H9 (cell line): ENCODE data around the gene NAPA. TPM values are rescaled to one million over a fixed set of nuclear protein-coding genes. Genes with fewer than 3 reads are reported as not detected.

ENCODE experiments used
- DNase-seq: peaks from one replicate; pipeline ENCODE4 v3.0.0-alpha.2; 2017
- H2AFZ ChIP-seq: one replicate; pipeline ENCODE4 v1.6.1; 2013; ENCODE audit warnings: mild to moderate bottlenecking, low read length, control low read depth, moderate library complexity
- H2AK5ac ChIP-seq: 2 replicates; pipeline ENCODE4 v1.6.1; 2013; ENCODE audit warnings: low read length, control low read depth, mixed read lengths; ENCODE audit not compliant: insufficient read length
- H2BK120ac ChIP-seq: one replicate; pipeline ENCODE4 v1.6.1; 2013; ENCODE audit warnings: low read depth, mild to moderate bottlenecking, low read length, control low read depth, inconsistent platforms; ENCODE audit not compliant: poor library complexity, severe bottlenecking
- H2BK12ac ChIP-seq: 2 replicates; pipeline ENCODE4 v1.6.1; 2013; ENCODE audit warnings: low read length, control low read depth, mixed read lengths, low read depth; ENCODE audit not compliant: insufficient read length
- H2BK15ac ChIP-seq: 2 replicates; pipeline ENCODE4 v1.6.1; 2013; ENCODE audit warnings: low read depth, low read length, control low read depth
- H2BK20ac ChIP-seq: one replicate; pipeline ENCODE4 v1.6.1; 2013; ENCODE audit warnings: low read depth, mild to moderate bottlenecking, low read length, control low read depth, inconsistent platforms; ENCODE audit not compliant: poor library complexity, severe bottlenecking
- H2BK5ac ChIP-seq: 2 replicates; pipeline ENCODE4 v1.6.1; 2013; ENCODE audit warnings: low read length, control low read depth, mixed read lengths; ENCODE audit not compliant: insufficient read length
- H3K14ac ChIP-seq: 2 replicates; pipeline ENCODE4 v1.6.1; 2013; ENCODE audit warnings: low read length, control low read depth; ENCODE audit not compliant: insufficient read depth
- H3K18ac ChIP-seq: 2 replicates; pipeline ENCODE4 v1.6.1; 2013; ENCODE audit warnings: low read depth, mild to moderate bottlenecking, mixed read lengths, low read length, control low read depth; ENCODE audit not compliant: insufficient read length
- H3K23ac ChIP-seq: 2 replicates; pipeline ENCODE4 v1.6.1; 2013; ENCODE audit warnings: low read length, control low read depth, mixed read lengths, low read depth; ENCODE audit not compliant: insufficient read length
- H3K23me2 ChIP-seq: 2 replicates; pipeline ENCODE4 v1.6.1; 2013; ENCODE audit warnings: low read depth, mild to moderate bottlenecking, mixed read lengths, low read length, control low read depth; ENCODE audit not compliant: insufficient read length, poor library complexity, severe bottlenecking
- H3K27ac ChIP-seq: 2 replicates; pipeline ENCODE4 v1.5.1; 2013; ENCODE audit warnings: low read length, control low read depth, mixed read lengths, low read depth; ENCODE audit not compliant: insufficient read length
- H3K27me3 ChIP-seq: 2 replicates; pipeline ENCODE4 v1.6.1; 2013; ENCODE audit warnings: low read length, control low read depth, inconsistent platforms; ENCODE audit not compliant: insufficient read depth
- H3K4ac ChIP-seq: 2 replicates; pipeline ENCODE4 v1.6.1; 2013; ENCODE audit warnings: low read depth, mild to moderate bottlenecking, control low read depth, inconsistent platforms, low read length, moderate library complexity
- H3K4me1 ChIP-seq: 2 replicates; pipeline ENCODE4 v1.6.1; 2013; ENCODE audit warnings: low read length, control low read depth, inconsistent platforms; ENCODE audit not compliant: insufficient read depth
- H3K4me2 ChIP-seq: 2 replicates; pipeline ENCODE4 v1.6.1; 2013; ENCODE audit warnings: low read length, control low read depth, mixed read lengths; ENCODE audit not compliant: insufficient read length, insufficient read depth
- H3K56ac ChIP-seq: 2 replicates; pipeline ENCODE4 v1.6.1; 2013; ENCODE audit warnings: low read depth, mild to moderate bottlenecking, mixed read lengths, low read length, control low read depth; ENCODE audit not compliant: insufficient read length
- H3K79me1 ChIP-seq: 2 replicates; pipeline ENCODE4 v1.6.1; 2013; ENCODE audit warnings: low read depth, mild to moderate bottlenecking, moderate library complexity, low read length, control low read depth, inconsistent platforms; ENCODE audit not compliant: insufficient read depth, poor library complexity, severe bottlenecking
- H3K79me2 ChIP-seq: 2 replicates; pipeline ENCODE4 v1.6.1; 2013; ENCODE audit warnings: low read length, control low read depth, inconsistent platforms; ENCODE audit not compliant: insufficient read depth
- H3K9ac ChIP-seq: 2 replicates; pipeline ENCODE4 v1.6.1; 2013; ENCODE audit warnings: low read length, control low read depth, mixed read lengths; ENCODE audit not compliant: insufficient read length; ENCODE audit errors: extremely low read depth
- H3K9me3 ChIP-seq: one replicate; pipeline ENCODE4 v1.6.1; 2013; ENCODE audit warnings: low read depth, low read length, inconsistent platforms; ENCODE audit not compliant: control insufficient read depth
- H3T11ph ChIP-seq: one replicate; pipeline ENCODE4 v1.6.1; 2013; ENCODE audit warnings: mild to moderate bottlenecking, low read length, control low read depth, inconsistent platforms
- H4K20me1 ChIP-seq: one replicate; pipeline ENCODE4 v1.6.1; 2013; ENCODE audit not compliant: control insufficient read depth, insufficient read length, insufficient read depth
- H4K5ac ChIP-seq: 2 replicates; pipeline ENCODE4 v1.6.1; 2013; ENCODE audit warnings: low read depth, mild to moderate bottlenecking, mixed read lengths, low read length, control low read depth; ENCODE audit not compliant: insufficient read length
- H4K8ac ChIP-seq: replicated peaks from 2 replicates; pipeline ENCODE4 v1.6.1; 2013; ENCODE audit warnings: low read length, control low read depth, mixed read lengths, low read depth; ENCODE audit not compliant: insufficient read length
- H4K91ac ChIP-seq: 2 replicates; pipeline ENCODE4 v1.6.1; 2013; ENCODE audit warnings: low read depth, mild to moderate bottlenecking, moderate library complexity, mixed read lengths, low read length, control low read depth; ENCODE audit not compliant: insufficient read length
- H3K27ac Mint-ChIP-seq, 3 experiments: 2 replicates in 2 of 3; 3 replicates in 1 of 3; pipeline ENCODE4 v1.8.0; 2020 to 2021; ENCODE audit warnings: mixed read lengths in 3 of 3, mild to moderate bottlenecking in 1 of 3, moderate library complexity in 1 of 3
- H3K27me3 Mint-ChIP-seq: 2 replicates; pipeline ENCODE4 v1.8.0; 2021; ENCODE audit warnings: low read depth, mild to moderate bottlenecking, moderate library complexity, mixed read lengths
- H3K36me3 Mint-ChIP-seq, 3 experiments: 2 replicates in 2 of 3; 3 replicates in 1 of 3; pipeline ENCODE4 v1.8.0; 2020 to 2021; ENCODE audit warnings: low read depth in 3 of 3, mixed read lengths in 3 of 3; ENCODE audit not compliant: insufficient read depth in 1 of 3
- H3K4me1 Mint-ChIP-seq, 2 experiments: 2 replicates each; pipeline ENCODE4 v1.8.0; 2020; ENCODE audit warnings: mixed read lengths in 2 of 2
- H3K4me3 Mint-ChIP-seq, 2 experiments: 2 replicates in 1 of 2; 3 replicates in 1 of 2; pipeline ENCODE4 v1.8.0; 2020 to 2021; ENCODE audit warnings: mild to moderate bottlenecking in 2 of 2, mixed read lengths in 2 of 2, moderate library complexity in 1 of 2
- H3K9me3 Mint-ChIP-seq, 2 experiments: 2 replicates in 1 of 2; 3 replicates in 1 of 2; pipeline ENCODE4 v1.8.0; 2020; ENCODE audit warnings: mild to moderate bottlenecking in 2 of 2, mixed read lengths in 2 of 2, moderate library complexity in 1 of 2
- CTCF ChIP-seq: fragments of 200-600 bp; sonication (generic); conservative IDR thresholded peaks from 3 replicates; pipeline ENCODE4 v1.8.0; 2021; ENCODE audit warnings: antibody characterized with exemption, mild to moderate bottlenecking
- WGBS: extraction: QIAGEN DNeasy Blood & Tissue Kit; methylation state at CpG from one replicate; pipeline ENCODE4 v1.1.7; 2013; ENCODE audit warnings: missing lambda C conversion rate, low lambda C conversion rate, mixed read lengths; ENCODE audit not compliant: insufficient read length; ENCODE audit errors: extremely low coverage; 5-methylcytosine and 5-hydroxymethylcytosine counted together
- total RNA-seq: library from RNA; stranded (reverse); gene quantifications from 2 replicates; pipeline ENCODE4 v1.2.1, GENCODE V29; 2021

NAPA gene
- total RNA-seq, 1 experiment from 2014 or later: 62.8 TPM

GRCh38 chr19:47526798-47527197 lies 11.9 kb upstream of the NAPA start:
- Histone ChIP-seq H3K4me1 (no peaks in the 10 kb centered on the region), H3K4me2 (no peak overlapping the region), H3K79me2 (no peaks in the 10 kb centered on the region), H4K8ac (no peak overlapping the region), H4K5ac (no peak overlapping the region), H3K27ac (no peak overlapping the region), H2BK120ac (no peak overlapping the region), H3K9ac (no peak overlapping the region), H4K91ac (no peak overlapping the region), H2BK5ac (no peak overlapping the region), H3K4ac (no peak overlapping the region), H2AK5ac (no peak overlapping the region), H2BK15ac (no peak overlapping the region), H4K20me1 (no peaks in the 10 kb centered on the region), H3K79me1 (no peaks in the 10 kb centered on the region), H2BK12ac (no peak overlapping the region), H3K23me2 (no peaks in the 10 kb centered on the region), H2BK20ac (no peak overlapping the region), H3K14ac (no peak overlapping the region), H3K9me3 (no peaks in the 10 kb centered on the region), H3K27me3 (no peaks in the 10 kb centered on the region), H3K23ac (no peak overlapping the region), H3K18ac (no peak overlapping the region), H3K56ac (no peak overlapping the region), H2AFZ (no peak overlapping the region), H3T11ph (no peak overlapping the region)
- DNase-seq: no peak
- Mint-ChIP-seq H3K36me3 (no peaks in the 10 kb centered on the region; a peak in 1 of 7 replicates), H3K9me3 (no peaks in the 10 kb centered on the region), H3K4me1 (peaks cover 0 to under 1% of the 10 kb centered on the region in 2 experiments; a peak in 1 of 4 replicates), H3K27me3 (peaks cover 6% of the 10 kb centered on the region), H3K27ac (no peak overlapping the region), H3K4me3 (no peak overlapping the region)
- TF ChIP-seq CTCF: no peak
- no CpG with 5 or more reads among the region's 3 CpGs for WGBS
